HG02588 (cell line): ENCODE data around the gene KLK7.

Experiments used
- ATAC-seq: cut with Tn5 transposase; IDR thresholded peaks from one replicate; pipeline ENCODE4 v1.9.1; 2021; ENCODE audit warnings: mild to moderate bottlenecking, moderate library complexity; ENCODE audit not compliant: unreplicated experiment

The KLK7 gene

DNA sequence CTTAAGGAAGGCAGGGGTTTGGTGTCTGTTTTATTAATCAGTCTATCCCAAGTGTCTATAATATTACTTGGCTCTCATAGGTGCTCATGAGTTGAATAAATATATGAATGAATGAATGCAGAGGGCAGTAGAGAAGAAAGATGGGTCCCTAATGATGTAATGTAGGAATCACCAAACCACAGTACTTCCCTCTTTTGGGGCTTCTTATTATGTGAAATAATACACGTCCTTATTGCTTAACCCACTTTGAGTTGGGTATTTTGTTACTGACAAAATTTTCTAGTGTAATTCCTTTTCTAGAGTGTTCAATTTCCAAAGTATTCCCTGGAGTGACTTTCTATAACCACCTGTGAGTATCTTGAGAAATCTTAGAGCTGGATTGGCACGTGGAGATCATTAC is 44.1 kb downstream of the KLK7 start:
- ATAC-seq = no peak

- ATAC-seq = no peak
Measured at GRCh38 chr19:50933640-50934039, 50.1 kb downstream of the KLK7 start.

DNA sequence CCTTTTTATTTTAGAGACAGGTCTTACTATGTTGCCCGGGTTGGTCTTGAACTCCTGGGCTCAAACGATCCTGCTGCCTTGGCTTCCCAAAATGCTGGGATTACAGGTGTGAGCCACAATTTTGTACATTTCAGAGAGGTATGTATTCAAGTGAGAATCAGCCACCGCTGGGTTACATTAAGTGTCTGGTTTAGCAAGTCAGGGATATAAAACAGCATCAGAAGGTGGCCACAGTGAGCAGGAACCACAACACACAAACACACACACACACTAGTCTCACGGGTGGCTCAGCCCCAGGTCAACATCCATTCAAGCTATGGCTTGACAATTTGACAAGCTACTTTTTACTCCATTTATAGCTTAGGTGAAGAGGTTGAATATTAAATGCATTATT is 51.0 kb downstream of the KLK7 start:
- no peak for ATAC-seq

DNA sequence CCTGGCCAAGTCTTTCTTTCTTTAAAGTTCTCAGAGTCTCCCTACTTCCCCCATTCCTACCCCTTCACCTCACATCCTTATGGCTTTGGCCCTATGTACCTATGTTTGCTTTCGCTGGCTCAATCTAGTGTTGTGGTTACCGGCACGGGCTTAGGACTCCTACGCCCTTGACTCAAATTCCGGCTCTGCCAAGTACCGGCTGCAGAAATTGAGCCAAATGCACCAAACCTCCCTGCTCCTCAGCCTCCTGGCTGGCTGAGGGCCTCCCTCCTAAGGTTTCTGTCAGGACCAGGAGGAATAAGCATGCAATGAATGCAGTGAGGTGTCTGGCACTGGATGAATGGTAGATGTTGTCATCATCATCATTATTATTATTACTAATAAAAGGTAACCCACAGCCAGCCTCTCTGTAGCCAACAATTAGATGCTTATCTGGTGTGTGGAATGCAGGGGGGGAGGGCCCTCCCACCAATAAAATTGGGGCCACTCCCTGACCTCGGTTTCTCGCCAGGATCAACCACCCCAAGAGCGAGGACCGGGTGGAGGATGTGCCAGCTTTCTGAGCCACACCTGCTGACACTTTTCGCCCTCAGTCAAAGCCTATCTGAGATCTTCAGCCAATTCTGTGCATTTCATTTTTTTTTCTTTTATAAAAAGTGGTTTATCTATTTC is 51.6 kb downstream of the KLK7 start:
- ATAC-seq = no peak

DNA sequence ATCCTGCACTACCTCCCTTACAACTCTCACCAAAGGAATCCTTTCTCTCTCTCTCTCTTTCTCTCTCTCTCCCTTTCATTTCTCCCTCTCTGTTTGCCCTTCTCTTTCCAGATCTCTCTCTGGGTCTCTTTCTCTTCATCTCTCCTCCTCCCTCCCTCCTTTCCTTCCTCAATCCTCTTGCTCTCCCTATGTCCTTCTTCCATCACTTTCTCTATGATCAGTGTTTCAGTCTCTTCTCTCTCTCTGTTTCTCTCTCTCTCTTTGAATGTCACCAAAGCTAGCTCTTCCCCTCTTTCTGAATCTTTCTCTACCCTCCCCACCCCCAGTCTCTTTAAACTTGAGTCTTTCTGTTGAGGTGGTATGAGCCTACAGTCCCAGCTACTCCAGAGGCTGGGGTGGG is 52.7 kb downstream of the KLK7 start:
- ATAC-seq = no peak

DNA sequence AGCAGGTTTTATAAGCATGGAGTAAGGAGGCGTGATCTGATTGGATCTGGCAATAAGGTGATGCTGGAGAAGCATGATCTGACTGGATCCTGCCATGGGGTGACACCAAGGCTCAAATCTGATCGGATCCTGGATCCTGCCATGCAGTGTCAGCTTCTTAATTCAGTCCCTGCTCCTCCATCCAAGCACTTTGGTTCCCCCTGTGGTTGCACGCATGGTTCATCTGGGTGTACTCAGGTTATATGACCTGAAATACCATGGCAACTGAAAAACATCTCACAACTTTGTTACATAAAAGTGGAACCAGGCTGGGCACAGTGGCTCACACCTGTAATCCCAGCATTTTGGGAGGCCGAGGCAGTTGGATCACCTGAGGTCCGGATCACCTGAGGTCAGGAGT is 54.9 kb downstream of the KLK7 start:
- ATAC-seq = no peak
